ENCODE data around the gene PLA2G15.
"Not testable (repeated sequence)": the region's sequence is repeated elsewhere in the genome, so short reads cannot be mapped to it uniquely, and the experiment has no call there.

Gene PLA2G15

DNA sequence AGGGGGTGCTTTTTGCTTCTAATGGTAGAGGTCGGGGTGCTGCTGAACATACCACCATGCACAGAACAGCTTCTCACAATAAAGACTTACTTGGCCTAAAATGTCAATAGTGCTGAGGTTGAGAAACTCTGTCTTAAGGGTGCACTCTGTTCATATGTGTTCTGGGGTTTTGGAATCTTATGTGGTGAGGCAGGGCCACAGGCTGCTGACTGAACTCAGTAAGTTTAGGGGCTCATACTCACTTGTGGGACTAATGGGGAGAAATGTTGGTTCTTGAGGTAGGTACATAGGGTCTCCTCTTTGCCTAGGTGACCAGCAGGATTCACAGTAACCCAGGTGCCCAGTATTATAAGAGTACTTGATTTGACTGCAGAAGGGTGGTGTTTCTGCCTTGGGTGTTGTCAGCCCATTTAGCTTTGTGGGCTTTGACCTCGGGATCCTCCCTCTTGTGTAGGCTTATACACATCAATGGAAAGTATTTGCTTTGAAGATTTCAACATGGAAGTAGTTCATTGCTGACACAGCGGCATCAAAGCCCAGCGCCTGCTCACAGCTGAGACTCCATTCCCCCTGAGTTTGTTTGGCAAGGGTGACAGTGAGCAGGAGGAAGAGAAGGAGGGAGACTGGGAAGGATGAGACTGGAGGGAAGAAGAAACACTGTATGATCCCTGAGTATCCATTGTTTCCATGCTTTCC, 36.3 kb downstream of the PLA2G15 start:
- FAIRE-seq, result no peak

GRCh38 chr16:68282064-68282452, 36.9 kb downstream of the PLA2G15 start:
- no peak for FAIRE-seq

GRCh38 chr16:68283346-68283745, 38.2 kb downstream of the PLA2G15 start:
- FAIRE-seq, result no peak

- no peak for FAIRE-seq
These were observed 38.8 kb downstream of the PLA2G15 start for GRCh38 chr16:68283801-68284598.

GRCh38 chr16:68284847-68285246, 39.7 kb downstream of the PLA2G15 start:
- no peak for FAIRE-seq

GRCh38 chr16:68285683-68286082, 40.5 kb downstream of the PLA2G15 start:
- no peak for FAIRE-seq

- FAIRE-seq, result no peak
These were observed 41.2 kb downstream of the PLA2G15 start for GRCh38 chr16:68286153-68287074.

DNA sequence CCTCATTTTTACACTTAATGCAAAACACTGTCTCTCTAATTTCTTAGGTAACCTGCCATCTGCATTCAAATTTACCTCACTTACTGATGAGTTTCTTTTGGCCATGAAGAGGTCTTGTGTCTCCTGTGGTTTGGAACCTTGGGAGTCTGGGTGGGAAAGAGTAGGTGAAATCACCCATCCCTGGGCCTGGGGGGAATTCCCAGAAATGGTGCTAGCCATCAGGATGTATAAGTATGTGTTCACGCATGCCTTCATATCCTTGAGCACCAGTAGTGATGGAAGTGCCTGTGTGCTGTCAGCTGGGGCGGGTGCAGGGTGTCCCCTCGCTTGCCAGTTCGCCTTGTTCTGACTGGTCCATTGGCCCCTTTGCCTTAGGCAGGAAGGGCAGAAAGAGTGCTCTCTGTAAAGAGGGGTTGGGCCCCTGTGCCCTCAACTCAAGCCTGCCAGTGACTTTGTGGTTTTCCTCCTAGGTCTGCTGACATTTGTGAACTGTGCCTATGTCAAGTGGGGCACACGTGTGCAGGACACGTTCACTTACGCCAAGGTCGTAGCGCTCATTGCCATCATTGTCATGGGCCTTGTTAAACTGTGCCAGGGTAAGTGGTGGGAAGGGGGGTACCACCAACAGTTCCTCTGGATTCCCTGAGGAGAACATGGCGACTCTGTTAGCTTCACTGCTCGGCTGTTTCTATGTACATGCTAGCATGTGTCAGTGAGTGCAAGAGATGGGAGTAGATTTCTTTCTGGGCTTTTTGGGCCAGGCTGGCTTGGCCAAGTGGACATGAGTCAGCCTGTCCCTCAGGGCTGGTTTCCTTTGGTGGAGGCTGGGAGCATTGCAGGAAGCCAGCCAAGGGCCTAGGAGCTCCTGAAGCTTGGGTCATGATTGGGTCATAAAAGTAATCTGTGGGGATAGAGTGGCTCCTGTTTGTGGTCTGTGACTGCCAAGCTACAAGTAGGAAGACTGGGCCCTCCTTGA, 42.4 kb downstream of the PLA2G15 start:
- FAIRE-seq, result no peak

DNA sequence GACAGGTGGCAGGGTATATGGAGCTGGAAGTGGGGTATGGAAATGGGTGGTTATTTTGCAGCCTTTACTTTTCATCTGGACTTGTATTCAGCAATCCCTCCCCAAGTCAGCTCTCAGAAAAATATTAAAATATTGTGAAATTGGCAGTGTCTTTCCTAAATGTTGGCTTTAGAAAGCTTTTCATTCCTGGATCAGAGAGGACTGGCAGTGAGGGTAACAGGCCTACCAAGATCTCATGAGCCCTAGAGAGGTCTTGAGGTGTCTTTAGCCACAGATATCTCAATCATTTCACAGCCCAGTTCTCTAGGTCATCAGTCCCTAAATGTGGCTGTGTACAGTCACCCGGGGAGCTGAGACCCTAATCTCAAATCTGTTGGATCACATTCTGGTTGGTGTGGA, 43.1 kb downstream of the PLA2G15 start:
- FAIRE-seq, result no peak

GRCh38 chr16:68288796-68289195, 43.6 kb downstream of the PLA2G15 start:
- FAIRE-seq, result not testable (repeated sequence)

- no peak for FAIRE-seq
These were observed 44.0 kb downstream of the PLA2G15 start for GRCh38 chr16:68289202-68289601.

GRCh38 chr16:68289621-68290329, 44.6 kb downstream of the PLA2G15 start:
- FAIRE-seq, result no peak

DNA sequence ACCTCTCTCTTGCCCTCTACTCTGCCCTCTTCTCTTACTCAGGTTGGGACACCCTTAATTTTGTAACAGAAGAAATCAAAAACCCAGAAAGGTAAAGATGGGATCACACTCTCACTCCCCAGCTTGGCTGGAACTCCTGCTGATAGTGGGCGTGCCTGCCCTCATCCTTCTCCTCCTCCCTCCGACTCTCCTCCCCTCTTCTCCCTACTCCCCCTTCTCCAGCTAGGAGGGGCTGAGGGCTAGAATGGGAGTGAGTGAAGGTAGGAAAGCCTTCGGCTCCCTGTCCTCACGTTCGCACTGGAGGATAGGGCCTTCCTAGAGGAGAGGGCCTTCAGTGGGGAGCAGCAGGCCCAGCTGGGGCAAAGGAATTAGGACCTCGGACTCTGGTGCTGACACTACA, 45.3 kb downstream of the PLA2G15 start:
- no peak for FAIRE-seq

DNA sequence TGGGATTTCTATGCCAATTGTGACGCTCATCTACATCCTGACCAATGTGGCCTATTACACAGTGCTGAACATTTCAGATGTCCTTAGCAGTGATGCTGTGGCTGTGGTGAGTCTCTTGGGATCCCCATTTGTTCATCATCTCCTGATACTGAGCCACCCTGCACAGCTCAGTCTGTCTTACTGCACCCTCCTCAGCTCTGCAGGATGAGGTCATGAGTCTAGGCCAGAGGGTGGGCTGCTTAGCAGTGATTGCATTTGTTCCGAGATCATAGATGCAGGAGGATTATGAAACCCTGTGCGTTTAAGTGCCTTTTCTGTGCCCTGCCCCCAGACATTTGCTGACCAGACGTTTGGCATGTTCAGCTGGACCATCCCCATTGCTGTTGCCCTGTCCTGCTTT, 46.1 kb downstream of the PLA2G15 start:
- no peak for FAIRE-seq

- no peak for FAIRE-seq
These were observed 47.3 kb downstream of the PLA2G15 start for GRCh38 chr16:68292425-68292824.

DNA sequence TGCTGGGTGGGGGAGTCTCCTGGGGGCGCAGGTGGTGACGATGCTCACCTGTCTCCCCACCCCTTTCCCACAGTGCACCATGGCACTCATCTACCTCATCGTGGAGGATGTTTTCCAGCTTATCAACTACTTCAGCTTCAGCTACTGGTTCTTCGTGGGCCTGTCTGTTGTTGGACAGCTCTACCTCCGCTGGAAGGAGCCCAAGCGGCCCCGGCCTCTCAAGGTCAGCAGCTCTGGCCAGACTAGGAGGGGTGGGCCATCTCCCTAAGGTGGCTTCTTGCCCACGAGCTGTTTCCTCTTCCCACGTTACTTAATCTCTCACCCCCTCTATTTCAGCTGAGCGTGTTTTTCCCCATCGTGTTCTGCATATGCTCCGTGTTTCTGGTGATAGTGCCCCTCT, 51.1 kb downstream of the PLA2G15 start:
- no peak for FAIRE-seq

DNA sequence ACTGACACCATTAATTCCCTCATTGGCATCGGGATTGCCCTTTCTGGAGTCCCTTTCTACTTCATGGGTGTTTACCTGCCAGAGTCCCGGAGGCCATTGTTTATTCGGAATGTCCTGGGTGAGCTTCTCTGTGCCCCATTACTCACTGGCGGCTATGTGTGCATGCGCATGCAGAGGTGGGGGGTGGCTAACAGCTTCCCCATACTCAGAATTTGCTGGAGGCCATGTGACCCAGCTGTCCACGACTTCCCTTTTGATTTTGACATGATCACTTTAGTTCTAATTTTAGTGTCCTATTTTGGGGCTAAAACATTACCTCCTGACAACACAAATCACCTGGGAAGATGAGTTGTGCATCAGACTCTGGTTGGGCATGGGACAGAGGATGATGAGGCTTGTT, 51.5 kb downstream of the PLA2G15 start:
- FAIRE-seq, result no peak

- FAIRE-seq, result no peak
These were observed 52.7 kb downstream of the PLA2G15 start for GRCh38 chr16:68297908-68298307.

- no peak for FAIRE-seq
These were observed 53.1 kb downstream of the PLA2G15 start for GRCh38 chr16:68298312-68298711.

GRCh38 chr16:68298907-68299561, 53.9 kb downstream of the PLA2G15 start:
- FAIRE-seq, result no peak
